Stomach (tissue), 4 donors: ENCODE measurements around the gene LRRC27.

Experiments used
- POLR2A ChIP-seq, 4 donors: fragments of 450-650 bp; IDR thresholded peaks; one replicate each; pipeline ENCODE4 v1.6.1; 2016; ENCODE audit warnings: antibody characterized with exemption in 4 of 4, control low read depth in 2 of 4, mild to moderate bottlenecking in 1 of 4, moderate library complexity in 1 of 4
- TF ChIP-seq, protein P1 (sequence below), 7 experiments: fragments of 450-650 bp in 4 of 7; fragments of 200-600 bp in 3 of 7; sonication (generic) in 3 of 7; IDR thresholded peaks; one replicate each; pipeline ENCODE4 v1.5.1; 2016 to 2019; ENCODE audit warnings: antibody characterized with exemption in 7 of 7, control low read depth in 2 of 7, mild to moderate bottlenecking in 1 of 7

- TF ChIP-seq, protein P1, sequence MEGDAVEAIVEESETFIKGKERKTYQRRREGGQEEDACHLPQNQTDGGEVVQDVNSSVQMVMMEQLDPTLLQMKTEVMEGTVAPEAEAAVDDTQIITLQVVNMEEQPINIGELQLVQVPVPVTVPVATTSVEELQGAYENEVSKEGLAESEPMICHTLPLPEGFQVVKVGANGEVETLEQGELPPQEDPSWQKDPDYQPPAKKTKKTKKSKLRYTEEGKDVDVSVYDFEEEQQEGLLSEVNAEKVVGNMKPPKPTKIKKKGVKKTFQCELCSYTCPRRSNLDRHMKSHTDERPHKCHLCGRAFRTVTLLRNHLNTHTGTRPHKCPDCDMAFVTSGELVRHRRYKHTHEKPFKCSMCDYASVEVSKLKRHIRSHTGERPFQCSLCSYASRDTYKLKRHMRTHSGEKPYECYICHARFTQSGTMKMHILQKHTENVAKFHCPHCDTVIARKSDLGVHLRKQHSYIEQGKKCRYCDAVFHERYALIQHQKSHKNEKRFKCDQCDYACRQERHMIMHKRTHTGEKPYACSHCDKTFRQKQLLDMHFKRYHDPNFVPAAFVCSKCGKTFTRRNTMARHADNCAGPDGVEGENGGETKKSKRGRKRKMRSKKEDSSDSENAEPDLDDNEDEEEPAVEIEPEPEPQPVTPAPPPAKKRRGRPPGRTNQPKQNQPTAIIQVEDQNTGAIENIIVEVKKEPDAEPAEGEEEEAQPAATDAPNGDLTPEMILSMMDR (IDR thresholded peaks at IDR 0.05) = no peak
- no peak for TF ChIP-seq POLR2A (IDR thresholded peaks at IDR 0.05)
Measured at GRCh38 chr10:132305654-132306342, 26.2 kb upstream of the LRRC27 start.
